ENCODE results near the gene TIGD2. TPM values are rescaled to one million over a fixed set of nuclear protein-coding genes. Genes with fewer than 3 reads are reported as not detected.

Gene TIGD2
- total and polyA plus RNA-seq, 10 donors: 2.2 to 8.0 (median 5.3) TPM

- no peak for DNase-seq
- no peak for TF ChIP-seq POLR2A (IDR thresholded peaks at IDR 0.05)
- no peak for TF ChIP-seq CTCF (IDR thresholded peaks at IDR 0.05 in 8 of 11, conservative IDR thresholded peaks at IDR 0.05 in 3 of 11)
- no peak for TF ChIP-seq POLR2AphosphoS5 (IDR thresholded peaks at IDR 0.05)
- H3K4me3 ChIP-seq: no peak overlapping the region
- WGBS, 5 donors: 75 to 85% (median 81%) methylated on average over 2 of the region's 2 CpGs
- H3K27me3 ChIP-seq (replicated peaks in 1 of 7): no peaks in the 10 kb centered on the region
- no peaks in the 10 kb centered on the region for H3K4me1 ChIP-seq
- H3K36me3 ChIP-seq: no peaks in the 10 kb centered on the region
- H3K27ac ChIP-seq: no peak overlapping the region
- peaks cover 0 to 3% (median 0%) of the 10 kb centered on the region in 8 donors for H3K9me3 ChIP-seq
- intact Hi-C loops (cut with DNase I; ENCODE audit: low total_unique reads): no loop called here
These were observed 41.6 kb downstream of the TIGD2 start for GRCh38 chr4:89152972-89153371.

- intact Hi-C loops (cut with DNase I; ENCODE audit: low total_unique reads): no loop called here
- Histone ChIP-seq H3K9me3 (peaks cover 0 to 3% (median 0%) of the 10 kb centered on the region in 8 donors), H3K27me3 (replicated peaks in 1 of 7) (no peaks in the 10 kb centered on the region), H3K4me3 (no peak overlapping the region), H3K4me1 (peaks cover 0 to 6% (median 0%) of the 10 kb centered on the region in 6 donors), H3K36me3 (no peaks in the 10 kb centered on the region), H3K27ac (no peak overlapping the region)
- no peak for DNase-seq
- TF ChIP-seq POLR2AphosphoS5 (IDR thresholded peaks at IDR 0.05): no peak
- no peak for TF ChIP-seq CTCF (IDR thresholded peaks at IDR 0.05 in 8 of 11, conservative IDR thresholded peaks at IDR 0.05 in 3 of 11)
- no peak for TF ChIP-seq POLR2A (IDR thresholded peaks at IDR 0.05)
- 84 to 97% (median 93%) methylated on average over 12 of the region's 12 CpGs for WGBS, 5 donors
These were observed 45.0 kb downstream of the TIGD2 start for GRCh38 chr4:89156174-89156914.

- Histone ChIP-seq H3K4me1 (peaks cover 0 to 6% (median 0%) of the 10 kb centered on the region in 6 donors), H3K27ac (no peak overlapping the region), H3K9me3 (no peaks in the 10 kb centered on the region), H3K27me3 (replicated peaks in 1 of 7) (no peaks in the 10 kb centered on the region), H3K4me3 (no peak overlapping the region), H3K36me3 (no peaks in the 10 kb centered on the region)
- no peak for DNase-seq
- intact Hi-C loops (cut with DNase I; ENCODE audit: low total_unique reads): no loop called here
- TF ChIP-seq CTCF (IDR thresholded peaks at IDR 0.05 in 8 of 11, conservative IDR thresholded peaks at IDR 0.05 in 3 of 11) (no peak), POLR2A (IDR thresholded peaks at IDR 0.05) (no peak), POLR2AphosphoS5 (IDR thresholded peaks at IDR 0.05) (no peak)
- WGBS, 5 donors: 88 to 96% (median 91%) methylated on average over 7 of the region's 7 CpGs
These were observed 46.2 kb downstream of the TIGD2 start for GRCh38 chr4:89157488-89158024.

GRCh38 chr4:89158884-89159503, 47.7 kb downstream of the TIGD2 start:
- no peak for DNase-seq
- no peak overlapping the region for H3K4me3 ChIP-seq

More at GRCh38 chr4:89158884-89159503, 47.7 kb downstream of the TIGD2 start:
- WGBS, 5 donors: 2 to 8% (median 5%) methylated on average over 2 of the region's 2 CpGs
- no peaks in the 10 kb centered on the region for H3K36me3 ChIP-seq
- H3K9me3 ChIP-seq: no peaks in the 10 kb centered on the region
- peaks cover 0 to 6% (median 0%) of the 10 kb centered on the region in 6 donors for H3K4me1 ChIP-seq
- TF ChIP-seq POLR2AphosphoS5 (IDR thresholded peaks at IDR 0.05): no peak
- peak; percentile 31 to 80 (median 69) for TF ChIP-seq CTCF (IDR thresholded peaks at IDR 0.05 in 8 of 11, conservative IDR thresholded peaks at IDR 0.05 in 3 of 11)
- TF ChIP-seq POLR2A (IDR thresholded peaks at IDR 0.05): no peak
- intact Hi-C loops (cut with DNase I; ENCODE audit: low total_unique reads): no loop called here
- no peak overlapping the region for H3K27ac ChIP-seq
- no peaks in the 10 kb centered on the region for H3K27me3 ChIP-seq (replicated peaks in 1 of 7)

Data from spleen (tissue), 11 donors.